H7 (cell line): ENCODE data around the gene LIG1. TPM values are rescaled to one million over a fixed set of nuclear protein-coding genes. Genes with fewer than 3 reads are reported as not detected.

Experiments
- DNase-seq: peaks from one replicate; pipeline ENCODE4 v3.0.0; 2012
- H3K27me3 ChIP-seq: 2 replicates; pipeline ENCODE4 v1.6.0; 2011; ENCODE audit warnings: mild to moderate bottlenecking, low read length; ENCODE audit not compliant: control insufficient read depth, insufficient read depth
- H3K36me3 ChIP-seq: replicated peaks from 2 replicates; pipeline ENCODE4 v1.5.1; 2011; ENCODE audit warnings: low read length; ENCODE audit not compliant: control insufficient read depth, insufficient read depth
- H3K4me3 ChIP-seq: 2 replicates; pipeline ENCODE4 v1.5.1; 2011; ENCODE audit warnings: low read depth, mild to moderate bottlenecking, control low read depth, low read length, moderate library complexity; ENCODE audit not compliant: insufficient read depth
- total RNA-seq: library from RNA; depleted of rRNA; stranded (reverse); fragments of >200 nt; shearing (Covaris generic); gene quantifications from 2 replicates; pipeline ENCODE4 v1.2.3, GENCODE V29; 2014; rRNA removed

LIG1 gene
- total RNA-seq, result 90.7 and 100 TPM in 2 replicates

DNA sequence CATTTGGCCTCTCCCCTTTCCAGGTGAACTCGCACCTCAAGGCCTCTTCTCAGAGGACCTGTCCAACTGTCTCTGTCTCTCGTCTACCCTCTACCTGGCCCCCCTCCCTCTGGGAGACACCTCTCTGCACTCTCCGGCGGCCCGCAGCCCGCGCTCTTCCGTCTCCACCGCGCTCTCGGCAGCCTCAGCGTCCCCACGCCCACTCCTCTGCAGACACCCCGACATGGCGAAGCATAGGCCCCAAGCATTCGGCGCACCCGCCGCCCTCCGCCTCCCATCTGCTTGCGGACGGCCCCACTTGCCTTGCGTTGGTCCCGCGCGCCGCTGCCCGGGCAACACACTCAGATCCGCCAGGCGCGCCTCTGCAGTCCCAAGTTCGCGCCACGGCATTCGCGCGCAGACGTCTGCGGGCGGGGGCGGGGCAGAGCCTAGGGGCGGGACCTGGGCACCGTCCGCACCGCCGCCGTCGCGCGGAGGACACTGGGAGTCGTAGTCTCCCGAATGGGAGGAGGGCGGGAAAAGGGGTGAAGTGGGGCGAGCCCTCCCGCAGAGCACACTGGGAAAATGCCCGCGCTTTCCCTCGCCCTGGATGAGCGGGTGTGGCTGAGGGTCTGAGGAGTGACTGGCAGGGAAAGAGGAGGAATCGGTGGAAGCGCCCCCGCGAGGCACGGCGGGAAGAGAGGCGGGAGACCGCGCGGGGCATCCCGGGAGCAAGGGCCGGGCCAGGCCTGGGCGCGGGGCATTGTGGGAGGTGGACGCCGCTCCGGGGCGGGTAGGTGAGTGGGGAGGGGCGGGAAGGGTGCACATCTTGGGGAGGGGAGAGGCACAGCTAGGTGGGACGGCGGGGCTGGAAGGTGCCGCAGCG lies at the start of gene LIG1, which contains the start of gene ZSWIM9:
LIG1 (minus strand) TSS at position 406 of the 865 bp plus-strand sequence. CDS start 4,778 bp downstream, outside the sequence.
ZSWIM9 (plus strand) TSS at position 742 of the 865 bp plus-strand sequence. CDS start 1,123 bp downstream, outside the sequence.
- Histone ChIP-seq H3K4me3 (peak within 1 kb of the TSS; percentile 97), H3K36me3 (peaks cover 11% of the 10 kb centered on the region), H3K27me3 (no peaks in the 10 kb centered on the region)
- peak; percentile 98 for DNase-seq

DNA sequence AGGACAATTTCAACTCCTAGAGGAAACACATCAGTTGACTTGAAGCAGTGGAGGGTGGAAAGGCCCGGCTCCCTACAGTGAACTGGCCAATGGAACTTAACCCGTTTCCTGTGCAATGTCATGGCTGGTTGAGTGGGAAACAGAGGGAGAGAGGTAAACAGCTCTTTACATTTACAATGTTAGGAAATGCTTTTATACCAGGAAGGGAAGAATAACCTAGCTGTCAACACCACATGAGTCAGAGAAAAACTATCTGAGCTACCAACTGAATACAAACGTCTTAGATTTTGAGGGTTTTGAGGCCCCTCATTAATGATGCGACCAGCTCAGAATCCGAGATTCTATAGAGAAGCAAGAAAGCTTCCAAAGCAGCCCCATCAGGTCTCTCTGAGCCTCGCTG lies 48.9 kb upstream of the LIG1 start:
- no peak overlapping the region for H3K4me3 ChIP-seq
- no peaks in the 10 kb centered on the region for H3K36me3 ChIP-seq
- DNase-seq, result no peak

DNA sequence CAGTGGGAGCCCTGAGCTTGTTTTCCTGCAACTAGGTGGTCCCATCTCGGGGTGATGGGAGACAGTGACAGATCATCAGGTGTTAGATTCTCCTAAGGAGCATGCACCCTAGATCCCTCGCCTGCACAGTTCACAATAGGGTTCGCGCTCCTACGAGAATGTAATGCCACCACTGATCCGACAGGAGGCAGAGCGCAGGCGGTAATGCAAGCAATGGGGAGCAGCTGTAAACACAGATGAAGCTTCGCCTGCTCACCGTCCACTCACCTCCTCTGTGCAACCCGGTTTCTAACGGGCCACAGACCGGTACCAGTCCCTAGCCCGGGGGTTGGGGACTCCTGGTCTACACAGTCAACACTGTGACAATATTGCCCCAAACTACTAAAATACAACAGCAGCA lies 46.8 kb upstream of the LIG1 start:
- H3K27me3 ChIP-seq, result no peaks in the 10 kb centered on the region
- no peak overlapping the region for H3K4me3 ChIP-seq
- no peaks in the 10 kb centered on the region for H3K36me3 ChIP-seq
- peak; percentile 23 for DNase-seq

More for the DNA sequence above, 48.9 kb upstream of the LIG1 start:
- no peaks in the 10 kb centered on the region for H3K27me3 ChIP-seq

DNA sequence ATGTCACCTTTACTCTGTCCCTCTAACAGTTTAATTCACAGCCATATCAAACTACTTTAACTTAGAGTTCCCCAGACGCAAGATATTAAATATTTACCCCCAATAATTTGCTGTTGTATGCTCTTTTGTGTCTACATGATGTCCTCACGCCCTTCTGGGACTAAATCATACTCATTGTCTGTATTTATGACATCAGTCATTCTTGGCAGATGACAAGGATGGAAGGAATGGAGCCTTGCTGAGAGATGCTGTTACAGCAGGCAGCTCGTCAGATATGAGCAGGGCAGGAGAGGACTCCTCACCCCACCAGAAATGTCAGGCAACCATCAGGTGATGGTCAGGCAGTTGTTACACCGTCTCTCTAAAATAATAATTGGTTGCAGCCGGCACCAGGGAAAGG lies 43.8 kb upstream of the LIG1 start:
- no peak overlapping the region for H3K4me3 ChIP-seq
- H3K27me3 ChIP-seq, result no peaks in the 10 kb centered on the region; the same call in 1 of the 2 replicates
- H3K36me3 ChIP-seq, result no peaks in the 10 kb centered on the region
- no peak for DNase-seq

DNA sequence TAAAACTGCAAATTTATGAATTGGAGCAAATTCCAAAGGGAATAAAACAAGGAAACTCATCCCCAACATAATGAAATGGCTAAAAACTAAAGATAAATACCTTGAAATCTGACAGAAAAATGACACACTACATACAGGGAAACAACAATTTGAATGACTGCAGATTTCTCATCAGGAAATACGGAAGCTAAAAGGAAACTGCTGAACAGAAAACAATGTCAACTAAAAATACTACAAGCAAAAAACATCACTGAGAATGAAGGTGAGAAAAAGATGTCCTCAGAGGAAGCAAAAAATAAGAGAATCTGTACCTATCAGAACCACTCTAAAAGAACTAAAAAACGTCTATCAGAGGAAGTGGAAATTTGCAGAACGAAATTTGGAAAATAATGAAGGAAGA lies 39.9 kb upstream of the LIG1 start:
- no peaks in the 10 kb centered on the region for H3K36me3 ChIP-seq
- no peak overlapping the region for H3K4me3 ChIP-seq
- no peak for DNase-seq

DNA sequence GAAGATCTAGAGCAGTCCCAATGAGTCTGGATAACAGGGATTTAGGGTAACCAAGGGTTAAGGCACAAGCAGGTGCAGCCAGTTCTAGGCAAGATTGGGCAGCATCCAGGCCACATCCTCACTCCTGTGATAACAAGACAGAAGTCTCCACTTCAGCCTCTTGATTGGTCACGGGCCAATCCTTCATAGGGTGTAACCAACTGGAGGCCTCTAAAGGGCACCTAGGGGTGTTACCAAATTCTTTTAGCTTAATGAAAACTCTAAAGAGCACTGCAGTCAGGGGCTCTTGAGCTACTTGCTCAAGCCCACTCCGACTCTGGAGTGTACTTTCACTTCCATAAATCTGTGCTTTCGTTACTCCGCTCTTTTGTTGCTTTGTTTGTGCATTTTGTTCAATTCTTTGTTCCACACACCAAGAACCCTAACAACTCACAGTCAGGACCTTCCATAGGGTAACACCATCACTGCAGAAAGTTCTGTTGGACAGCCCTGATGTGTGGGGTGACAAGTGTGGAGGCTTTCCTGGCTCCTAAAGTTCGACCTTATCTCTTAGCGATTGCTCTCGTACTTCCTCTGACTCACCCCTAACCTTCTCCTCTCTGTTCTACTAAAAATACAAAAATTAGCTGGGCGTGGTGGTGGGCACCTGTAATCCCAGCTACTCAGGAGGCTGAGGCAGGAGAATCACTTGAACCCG lies 36.4 kb upstream of the LIG1 start:
- no peaks in the 10 kb centered on the region for H3K36me3 ChIP-seq
- no peak for DNase-seq

More for the DNA sequence above, 39.9 kb upstream of the LIG1 start:
- H3K27me3 ChIP-seq, result no peaks in the 10 kb centered on the region; the same call in 1 of the 2 replicates

DNA sequence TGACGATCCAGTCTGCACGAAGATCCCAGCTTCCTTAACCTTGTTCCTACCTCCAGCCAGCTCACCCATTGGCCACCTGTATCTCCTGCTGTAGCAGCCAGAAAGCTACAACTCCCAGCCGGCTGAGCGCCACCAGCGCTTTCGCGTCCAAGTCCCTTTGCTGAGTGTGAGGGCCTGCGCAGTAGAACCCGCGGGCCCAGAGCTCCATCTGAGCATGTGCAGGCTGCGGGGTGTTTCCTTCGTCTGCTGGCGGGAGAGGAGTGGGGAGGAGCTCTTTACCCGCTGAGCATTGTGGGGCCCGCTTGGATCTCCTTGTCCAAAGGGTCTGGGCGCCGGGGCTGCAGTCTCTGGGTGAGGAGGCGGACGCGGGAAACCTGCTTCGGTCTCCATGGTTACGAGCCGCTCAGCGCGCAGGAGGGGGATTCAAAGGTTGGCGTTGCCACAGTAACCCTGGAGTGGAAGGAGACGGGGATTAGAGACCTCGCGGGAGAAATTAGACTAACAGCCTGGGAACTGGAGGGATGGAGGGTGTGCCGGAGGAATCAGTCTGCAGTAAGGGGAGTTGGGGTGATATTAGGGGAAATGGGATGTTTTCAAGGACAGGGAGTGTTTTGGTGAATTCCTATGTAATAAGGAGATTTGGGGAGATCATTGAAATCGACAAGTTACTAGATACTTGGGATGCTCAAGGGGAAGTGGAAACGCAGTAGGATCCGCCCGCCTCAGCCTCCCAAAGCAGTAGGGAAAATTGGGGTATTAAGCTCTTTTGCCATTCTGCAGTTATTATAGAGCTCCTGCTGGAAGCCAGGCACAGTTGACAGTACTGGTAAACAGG lies 33.9 kb upstream of the LIG1 start:
- Histone ChIP-seq H3K4me3 (peak overlapping the region; percentile 50), H3K27me3 (no peaks in the 10 kb centered on the region), H3K36me3 (no peaks in the 10 kb centered on the region)
- DNase-seq, result peak; percentile 93

More for the DNA sequence above, 36.4 kb upstream of the LIG1 start:
- no peak overlapping the region for H3K4me3 ChIP-seq
- no peaks in the 10 kb centered on the region; the same call in 1 of the 2 replicates for H3K27me3 ChIP-seq

DNA sequence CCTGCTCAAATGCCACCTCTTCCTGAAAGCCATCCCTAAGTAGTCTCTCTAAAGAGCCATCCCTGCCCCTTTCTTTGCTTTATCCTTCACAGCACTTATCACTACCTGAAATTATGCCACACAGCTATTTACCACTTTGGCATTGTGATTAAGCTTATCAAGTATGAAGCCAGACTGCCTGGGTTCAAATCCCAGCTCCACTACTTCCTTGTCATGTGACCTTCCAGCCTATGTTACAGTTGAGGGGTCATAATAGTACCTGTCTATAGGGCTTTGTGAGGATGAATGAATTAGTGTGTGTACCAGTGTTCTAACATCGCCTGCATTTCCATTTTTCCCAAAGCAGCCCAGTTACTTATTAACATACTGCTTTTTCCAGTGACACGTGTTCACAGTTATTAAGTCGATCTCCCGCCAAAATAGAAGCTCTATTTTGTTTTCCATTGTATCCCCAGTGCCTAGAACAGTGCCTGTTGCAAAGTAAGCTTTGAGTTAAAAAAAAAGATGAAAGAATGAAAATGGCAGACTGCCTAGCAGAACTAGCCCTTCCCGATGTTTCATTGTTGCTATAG lies 33.2 kb upstream of the LIG1 start:
- H3K27me3 ChIP-seq, result no peaks in the 10 kb centered on the region
- peak overlapping the region; percentile 14 for H3K4me3 ChIP-seq
- no peaks in the 10 kb centered on the region for H3K36me3 ChIP-seq
- DNase-seq, result no peak

DNA sequence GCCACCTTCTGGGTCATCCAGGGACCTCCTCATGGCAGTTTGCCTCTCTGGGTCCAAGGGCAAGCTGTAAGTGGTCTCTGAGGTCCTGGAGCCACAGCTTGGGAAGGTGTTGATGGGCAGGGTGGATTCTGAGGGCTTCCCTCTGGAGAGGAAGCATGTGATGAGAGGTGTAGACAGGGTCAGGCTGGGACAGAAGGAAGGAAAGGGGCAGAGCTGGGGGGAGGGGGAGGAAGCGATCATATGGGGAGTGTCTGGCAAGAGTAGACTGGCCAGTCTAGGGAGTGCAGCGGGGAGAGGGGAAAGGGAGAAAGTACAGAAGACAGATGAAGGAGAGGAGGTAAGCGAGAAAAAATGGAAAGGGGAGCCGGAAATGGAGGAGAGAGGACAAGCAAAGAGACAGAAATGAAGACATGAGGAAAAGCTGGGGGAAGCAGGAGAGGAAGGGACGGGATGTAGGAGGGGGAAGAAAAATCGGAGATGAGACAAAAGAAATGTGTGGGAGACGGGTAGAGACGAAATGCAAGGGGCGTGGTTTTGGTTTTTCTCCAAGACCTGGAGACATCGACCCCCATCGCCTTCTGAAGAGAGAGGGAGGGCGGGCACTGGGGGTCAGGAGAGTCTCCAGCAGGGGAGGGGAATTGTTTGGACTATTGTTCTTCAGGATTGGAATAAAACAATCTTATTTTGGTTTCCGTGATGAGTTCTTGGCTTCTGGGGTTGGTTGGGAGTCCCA lies 27.0 kb upstream of the LIG1 start:
- H3K36me3 ChIP-seq, result no peaks in the 10 kb centered on the region
- H3K27me3 ChIP-seq, result no peaks in the 10 kb centered on the region
- no peak overlapping the region for H3K4me3 ChIP-seq
- peak; percentile 29 for DNase-seq

DNA sequence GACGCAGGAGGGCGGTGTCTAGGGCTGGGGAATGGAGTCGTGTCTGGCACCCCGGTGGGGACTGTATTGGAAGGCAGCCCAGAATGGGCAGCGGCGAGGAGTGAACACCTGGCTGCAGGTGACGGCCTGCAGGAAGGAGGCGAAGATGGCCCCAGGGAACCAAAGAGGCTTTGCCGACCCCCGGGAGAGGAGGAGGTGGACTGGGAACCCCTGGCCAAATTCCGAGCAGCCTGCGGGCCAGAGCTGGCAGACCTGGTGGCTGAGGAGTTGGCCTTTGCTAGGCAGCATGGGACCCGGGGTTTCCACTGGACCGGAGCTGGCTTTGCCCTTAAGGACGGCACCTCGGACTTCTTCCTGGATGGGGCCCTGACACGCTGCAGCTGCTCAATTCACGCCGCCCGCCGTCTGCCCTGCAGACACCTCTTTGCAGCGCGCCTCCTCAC lies 26.2 kb upstream of the LIG1 start:
- Histone ChIP-seq H3K27me3 (no peaks in the 10 kb centered on the region), H3K36me3 (no peaks in the 10 kb centered on the region), H3K4me3 (no peak overlapping the region)
- peak; percentile 41 for DNase-seq

DNA sequence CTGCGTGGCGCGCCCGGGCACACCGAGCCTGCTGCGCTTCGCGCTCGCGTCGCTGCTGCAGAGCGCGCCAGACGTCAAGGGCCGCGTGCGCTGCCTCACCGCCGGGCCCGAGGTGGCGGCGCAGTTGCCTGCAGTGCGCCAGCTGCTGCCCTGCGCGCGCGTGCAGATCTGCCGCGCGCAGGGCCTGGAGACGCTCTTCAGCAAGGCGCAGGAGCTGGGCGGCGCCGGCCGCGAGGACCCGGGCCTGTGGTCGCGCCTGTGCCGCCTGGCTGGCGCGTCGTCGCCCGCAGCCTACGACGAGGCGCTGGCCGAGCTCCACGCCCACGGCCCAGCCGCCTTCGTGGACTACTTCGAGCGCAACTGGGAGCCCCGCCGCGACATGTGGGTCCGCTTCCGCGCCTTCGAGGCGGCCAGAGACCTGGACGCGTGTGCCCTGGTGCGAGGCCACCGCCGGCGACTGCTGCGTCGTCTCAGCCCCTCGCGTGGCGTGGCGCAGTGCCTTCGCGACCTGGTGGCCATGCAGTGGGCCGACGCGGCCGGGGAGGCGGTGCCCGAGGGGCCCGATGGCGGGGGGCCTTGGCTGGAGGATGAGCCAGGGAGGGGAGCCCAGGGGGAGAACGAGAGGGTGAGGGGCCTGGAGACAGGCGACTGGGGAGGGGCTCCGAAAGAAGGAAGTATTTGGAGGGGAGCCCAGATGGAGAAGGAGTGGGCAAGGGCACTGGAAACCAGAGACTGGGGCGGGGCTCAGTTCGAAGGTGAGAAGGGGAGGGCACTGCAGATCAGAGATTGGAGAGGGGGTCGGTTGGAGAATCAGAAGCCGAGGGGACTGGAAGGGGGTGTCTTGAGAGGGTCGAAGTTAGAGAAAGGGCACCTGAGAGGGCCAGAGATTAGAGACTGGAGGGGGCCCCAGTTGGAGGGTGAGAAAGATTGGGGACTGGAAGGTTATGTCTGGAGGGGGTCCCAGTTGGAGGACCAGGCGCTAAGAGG lies 25.0 kb upstream of the LIG1 start:
- peak; percentile 39 for DNase-seq
- H3K36me3 ChIP-seq, result no peaks in the 10 kb centered on the region; the same call in 1 of the 2 replicates
- no peak overlapping the region for H3K4me3 ChIP-seq
- H3K27me3 ChIP-seq, result no peaks in the 10 kb centered on the region

DNA sequence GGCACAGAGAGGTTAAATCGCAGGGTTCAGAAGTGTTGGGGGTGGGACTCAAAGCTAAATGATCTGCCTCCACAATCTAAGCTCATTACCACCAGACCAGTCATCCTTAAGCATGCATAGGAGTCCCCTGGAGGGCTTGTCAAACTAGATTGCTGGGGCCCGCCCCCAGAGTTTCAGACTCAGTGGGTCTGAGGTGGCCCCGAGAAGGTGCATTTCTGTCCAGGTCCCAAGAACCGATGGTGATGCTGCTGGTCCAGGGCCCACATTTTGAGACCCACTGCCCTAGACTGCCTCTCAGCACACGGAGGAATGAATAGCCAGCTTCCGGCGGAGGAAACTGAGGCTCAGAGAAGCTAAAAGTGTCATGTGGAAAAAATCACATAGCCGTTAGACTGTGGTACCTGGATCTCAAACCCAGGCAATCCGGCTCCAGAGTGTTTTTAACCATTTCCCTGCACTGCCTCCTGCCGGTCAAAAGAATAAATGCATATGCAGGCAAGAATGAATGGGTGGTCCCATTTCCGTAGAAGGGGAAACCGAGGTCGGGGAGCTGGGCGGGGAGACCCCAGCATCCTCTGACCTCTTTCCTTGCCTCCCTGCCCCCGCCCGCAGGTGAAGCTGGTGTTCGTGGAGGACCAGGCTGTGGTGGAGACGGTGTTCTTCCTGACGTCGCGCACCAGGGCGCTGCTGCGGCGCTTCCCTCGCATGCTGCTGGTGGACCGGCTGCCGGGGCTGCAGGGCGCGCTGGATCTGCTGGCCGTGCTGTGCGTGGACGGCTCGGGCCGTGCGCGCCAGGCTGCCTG lies 24.1 kb upstream of the LIG1 start:
- Histone ChIP-seq H3K4me3 (no peak overlapping the region), H3K27me3 (no peaks in the 10 kb centered on the region), H3K36me3 (no peaks in the 10 kb centered on the region; the same call in 1 of the 2 replicates)
- DNase-seq, result peak; percentile 76
